Measurements from ENCODE around the gene FBXO44. TPM values are rescaled to one million over a fixed set of nuclear protein-coding genes. Genes with fewer than 3 reads are reported as not detected.

Gene FBXO44
- total RNA-seq, 1 experiment from 2014 or later, result 70.8 TPM

DNA sequence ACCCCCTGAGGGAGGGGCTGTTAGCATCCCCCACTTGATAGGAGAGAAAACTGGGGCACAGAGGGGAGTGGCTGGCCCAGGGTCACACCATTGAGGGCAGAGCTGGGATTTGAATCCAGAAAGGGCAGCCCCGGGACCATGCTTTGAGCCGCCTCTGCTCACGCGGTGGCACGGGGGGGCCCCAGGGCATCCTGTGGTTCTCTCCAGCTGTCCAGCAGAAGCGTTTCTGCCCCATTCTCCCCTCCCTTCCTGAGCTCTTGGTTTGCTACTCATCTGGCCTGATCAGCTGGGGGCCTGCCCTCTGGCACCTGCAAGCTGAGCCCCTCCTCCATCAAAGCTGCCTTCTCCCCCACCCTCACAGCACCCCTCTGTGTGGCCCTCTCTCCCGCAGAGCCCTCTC lies 37.9 kb upstream of the FBXO44 start:
- DNase-seq (ENCODE audit: low read depth, low spot score) (no peak), ATAC-seq (no peak)
- TF ChIP-seq, protein P1, sequence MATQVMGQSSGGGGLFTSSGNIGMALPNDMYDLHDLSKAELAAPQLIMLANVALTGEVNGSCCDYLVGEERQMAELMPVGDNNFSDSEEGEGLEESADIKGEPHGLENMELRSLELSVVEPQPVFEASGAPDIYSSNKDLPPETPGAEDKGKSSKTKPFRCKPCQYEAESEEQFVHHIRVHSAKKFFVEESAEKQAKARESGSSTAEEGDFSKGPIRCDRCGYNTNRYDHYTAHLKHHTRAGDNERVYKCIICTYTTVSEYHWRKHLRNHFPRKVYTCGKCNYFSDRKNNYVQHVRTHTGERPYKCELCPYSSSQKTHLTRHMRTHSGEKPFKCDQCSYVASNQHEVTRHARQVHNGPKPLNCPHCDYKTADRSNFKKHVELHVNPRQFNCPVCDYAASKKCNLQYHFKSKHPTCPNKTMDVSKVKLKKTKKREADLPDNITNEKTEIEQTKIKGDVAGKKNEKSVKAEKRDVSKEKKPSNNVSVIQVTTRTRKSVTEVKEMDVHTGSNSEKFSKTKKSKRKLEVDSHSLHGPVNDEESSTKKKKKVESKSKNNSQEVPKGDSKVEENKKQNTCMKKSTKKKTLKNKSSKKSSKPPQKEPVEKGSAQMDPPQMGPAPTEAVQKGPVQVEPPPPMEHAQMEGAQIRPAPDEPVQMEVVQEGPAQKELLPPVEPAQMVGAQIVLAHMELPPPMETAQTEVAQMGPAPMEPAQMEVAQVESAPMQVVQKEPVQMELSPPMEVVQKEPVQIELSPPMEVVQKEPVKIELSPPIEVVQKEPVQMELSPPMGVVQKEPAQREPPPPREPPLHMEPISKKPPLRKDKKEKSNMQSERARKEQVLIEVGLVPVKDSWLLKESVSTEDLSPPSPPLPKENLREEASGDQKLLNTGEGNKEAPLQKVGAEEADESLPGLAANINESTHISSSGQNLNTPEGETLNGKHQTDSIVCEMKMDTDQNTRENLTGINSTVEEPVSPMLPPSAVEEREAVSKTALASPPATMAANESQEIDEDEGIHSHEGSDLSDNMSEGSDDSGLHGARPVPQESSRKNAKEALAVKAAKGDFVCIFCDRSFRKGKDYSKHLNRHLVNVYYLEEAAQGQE (IDR thresholded peaks at IDR 0.05; ENCODE audit: insufficient read depth in 1 of 2, low read depth in 2 of 2, low read length in 1 of 2), result no peak
- TF ChIP-seq TCF7L2 (IDR thresholded peaks at IDR 0.05; ENCODE audit: low read depth, low read length) (no peak), POLR2AphosphoS5 (IDR thresholded peaks at IDR 0.05; ENCODE audit: low read depth, low read length) (no peak), SIN3A (IDR thresholded peaks at IDR 0.05; ENCODE audit: borderline replicate concordance, insufficient read depth, low read depth, low read length) (no peak)
- TF ChIP-seq, protein P2, sequence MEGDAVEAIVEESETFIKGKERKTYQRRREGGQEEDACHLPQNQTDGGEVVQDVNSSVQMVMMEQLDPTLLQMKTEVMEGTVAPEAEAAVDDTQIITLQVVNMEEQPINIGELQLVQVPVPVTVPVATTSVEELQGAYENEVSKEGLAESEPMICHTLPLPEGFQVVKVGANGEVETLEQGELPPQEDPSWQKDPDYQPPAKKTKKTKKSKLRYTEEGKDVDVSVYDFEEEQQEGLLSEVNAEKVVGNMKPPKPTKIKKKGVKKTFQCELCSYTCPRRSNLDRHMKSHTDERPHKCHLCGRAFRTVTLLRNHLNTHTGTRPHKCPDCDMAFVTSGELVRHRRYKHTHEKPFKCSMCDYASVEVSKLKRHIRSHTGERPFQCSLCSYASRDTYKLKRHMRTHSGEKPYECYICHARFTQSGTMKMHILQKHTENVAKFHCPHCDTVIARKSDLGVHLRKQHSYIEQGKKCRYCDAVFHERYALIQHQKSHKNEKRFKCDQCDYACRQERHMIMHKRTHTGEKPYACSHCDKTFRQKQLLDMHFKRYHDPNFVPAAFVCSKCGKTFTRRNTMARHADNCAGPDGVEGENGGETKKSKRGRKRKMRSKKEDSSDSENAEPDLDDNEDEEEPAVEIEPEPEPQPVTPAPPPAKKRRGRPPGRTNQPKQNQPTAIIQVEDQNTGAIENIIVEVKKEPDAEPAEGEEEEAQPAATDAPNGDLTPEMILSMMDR (IDR thresholded peaks at IDR 0.05), result no peak
- no TSS peak for BruUV-seq (replicated peaks)
- POLR2A ChIA-PET, result no interaction called here
- intact Hi-C loops (cut with micrococcal nuclease; ENCODE audit: unreplicated experiment) (no loop called here), in situ Hi-C loops (cut with HindIII; ENCODE audit: low pct_unique_long_range_greater_than_20kb, low sequenced_read_pairs) (no loop called here)
- H3K27ac ChIP-seq (ENCODE audit: low read length), result no peak overlapping the region
- no peaks in the 10 kb centered on the region for H3K4me1 ChIP-seq (ENCODE audit: control insufficient read depth, insufficient read depth, low read length)
- no peak overlapping the region for H3K4me3 ChIP-seq (ENCODE audit: low read depth in 2 of 2, low read length in 2 of 2)
- CTCF ChIA-PET, result no interaction called here
- H3K9me3 ChIP-seq (ENCODE audit: control insufficient read depth, insufficient read depth, low read depth, low read length), result no peaks in the 10 kb centered on the region
- no peaks in the 10 kb centered on the region for H3K27me3 ChIP-seq (ENCODE audit: control insufficient read depth, insufficient read depth, low read length)
- H3K36me3 ChIP-seq (ENCODE audit: control insufficient read depth, insufficient read depth, low read length), result no peaks in the 10 kb centered on the region

DNA sequence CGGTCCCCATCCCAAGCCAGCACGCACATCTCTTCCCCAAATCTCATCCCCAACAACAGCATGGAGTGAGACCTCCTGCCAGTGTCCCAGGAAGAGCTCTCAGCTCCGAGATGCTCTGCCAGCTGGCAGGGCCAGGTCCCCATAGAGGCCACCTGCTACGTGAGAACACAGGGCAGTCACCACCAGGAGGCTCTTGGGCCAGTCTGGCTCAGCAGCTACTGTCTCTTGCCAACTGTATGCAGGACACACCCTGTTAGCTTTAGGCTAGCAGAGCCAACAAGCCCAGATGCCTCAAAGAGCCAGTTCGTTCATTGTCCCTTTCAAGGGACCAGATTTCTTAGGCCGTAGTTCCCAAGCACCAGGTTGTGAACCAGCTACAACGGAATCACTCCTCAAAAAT lies 37.4 kb upstream of the FBXO44 start:
- no peaks in the 10 kb centered on the region for H3K9me3 ChIP-seq (ENCODE audit: control insufficient read depth, insufficient read depth, low read depth, low read length)
- CTCF ChIA-PET, result no interaction called here
- H3K36me3 ChIP-seq (ENCODE audit: control insufficient read depth, insufficient read depth, low read length), result no peaks in the 10 kb centered on the region
- no TSS peak for BruUV-seq (replicated peaks)
- intact Hi-C loops (cut with micrococcal nuclease; ENCODE audit: unreplicated experiment) (no loop called here), in situ Hi-C loops (cut with HindIII; ENCODE audit: low pct_unique_long_range_greater_than_20kb, low sequenced_read_pairs) (no loop called here)
- H3K4me3 ChIP-seq (ENCODE audit: low read depth in 2 of 2, low read length in 2 of 2), result no peak overlapping the region
- POLR2A ChIA-PET, result no interaction called here
- no peaks in the 10 kb centered on the region for H3K27me3 ChIP-seq (ENCODE audit: control insufficient read depth, insufficient read depth, low read length)
- peak; percentile 70 for ATAC-seq
- no peak for DNase-seq (ENCODE audit: low read depth, low spot score)
- TF ChIP-seq, protein P2 (IDR thresholded peaks at IDR 0.05), result no peak
- TF ChIP-seq, protein P1 (IDR thresholded peaks at IDR 0.05; ENCODE audit: insufficient read depth in 1 of 2, low read depth in 2 of 2, low read length in 1 of 2), result no peak
- TF ChIP-seq POLR2AphosphoS5 (IDR thresholded peaks at IDR 0.05; ENCODE audit: low read depth, low read length) (no peak), SIN3A (IDR thresholded peaks at IDR 0.05; ENCODE audit: borderline replicate concordance, insufficient read depth, low read depth, low read length) (no peak), TCF7L2 (IDR thresholded peaks at IDR 0.05; ENCODE audit: low read depth, low read length) (no peak)
- H3K27ac ChIP-seq (ENCODE audit: low read length), result no peak overlapping the region
- H3K4me1 ChIP-seq (ENCODE audit: control insufficient read depth, insufficient read depth, low read length), result no peaks in the 10 kb centered on the region

Data from Panc1 (cell line).